WTC11 (cell line): ENCODE data around the gene PDLIM7. TPM values are rescaled to one million over a fixed set of nuclear protein-coding genes. Genes with fewer than 3 reads are reported as not detected.

ENCODE experiments used
- AFF4 ChIP-seq: sonication (generic); formaldehyde crosslinking; IDR thresholded peaks from 2 replicates; pipeline ENCODE4 v1.8.1; 2023; ENCODE audit warnings: mild to moderate bottlenecking, missing genetic modification reagents, borderline replicate concordance
- ATF1 ChIP-seq: sonication (generic); formaldehyde crosslinking; IDR thresholded peaks from 2 replicates; pipeline ENCODE4 v1.8.1; 2023; ENCODE audit warnings: mild to moderate bottlenecking, moderate library complexity, missing genetic modification reagents
- ATF6 ChIP-seq: sonication (generic); formaldehyde crosslinking; IDR thresholded peaks from 2 replicates; pipeline ENCODE4 v1.8.1; 2023; ENCODE audit warnings: mild to moderate bottlenecking, missing genetic modification reagents
- CTCF ChIP-seq: fragments of 200-600 bp; IDR thresholded peaks from 2 replicates; pipeline ENCODE4 v1.8.0; 2022; ENCODE audit warnings: antibody characterized with exemption
- ELF4 ChIP-seq: sonication (generic); formaldehyde crosslinking; IDR thresholded peaks from 2 replicates; pipeline ENCODE4 v1.8.1; 2022; ENCODE audit warnings: low read depth, mild to moderate bottlenecking, moderate library complexity, missing genetic modification reagents
- JAZF1 ChIP-seq: fragments of 250-450 bp; sonication (Bioruptor Pico); IDR thresholded peaks from 2 replicates; pipeline ENCODE4 v1.9.0; 2021; ENCODE audit warnings: moderate library complexity, mild to moderate bottlenecking, inconsistent platforms
- MAX ChIP-seq: sonication (generic); formaldehyde crosslinking; IDR thresholded peaks from 2 replicates; pipeline ENCODE4 v1.8.0; 2022; ENCODE audit warnings: mild to moderate bottlenecking, missing genetic modification reagents
- NR1H2 ChIP-seq: sonication (generic); formaldehyde crosslinking; IDR thresholded peaks from 2 replicates; pipeline ENCODE4 v1.9.0; 2021; ENCODE audit warnings: mild to moderate bottlenecking, moderate library complexity, missing genetic modification reagents
- SP1 ChIP-seq: sonication (generic); formaldehyde crosslinking; conservative IDR thresholded peaks from 2 replicates; pipeline ENCODE4 v1.8.1; 2022; ENCODE audit warnings: missing genetic modification reagents
- TEAD1 ChIP-seq: sonication (generic); formaldehyde crosslinking; IDR thresholded peaks from 2 replicates; pipeline ENCODE4 v1.8.0; 2022; ENCODE audit warnings: mild to moderate bottlenecking, missing genetic modification reagents
- USF1 ChIP-seq: sonication (generic); formaldehyde crosslinking; IDR thresholded peaks from 2 replicates; pipeline ENCODE4 v1.8.0; 2022; ENCODE audit warnings: mild to moderate bottlenecking, missing genetic modification reagents
- ZBTB21 ChIP-seq: sonication (generic); formaldehyde crosslinking; IDR thresholded peaks from 2 replicates; pipeline ENCODE4 v1.8.1; 2023; ENCODE audit warnings: mild to moderate bottlenecking, missing genetic modification reagents, borderline replicate concordance
- ZNF138 ChIP-seq: sonication (generic); formaldehyde crosslinking; conservative IDR thresholded peaks from 2 replicates; pipeline ENCODE4 v1.8.1; 2022; ENCODE audit warnings: mild to moderate bottlenecking, moderate library complexity, missing genetic modification reagents
- ZNF532 ChIP-seq: fragments of 250-450 bp; sonication (Bioruptor Pico); IDR thresholded peaks from 2 replicates; pipeline ENCODE4 v1.9.0; 2021; ENCODE audit warnings: mild to moderate bottlenecking, borderline replicate concordance
- total RNA-seq: library from RNA; stranded (reverse); gene quantifications from 3 replicates; pipeline ENCODE4 v1.2.3, GENCODE V29; 2021

The PDLIM7 gene
- total RNA-seq, 1 experiment from 2014 or later, result 142 TPM

- TF ChIP-seq AFF4 (CRISPR knock-in tag) (no peak), ZBTB21 (CRISPR knock-in tag) (no peak), TEAD1 (no peak), ZNF138 (CRISPR knock-in tag) (no peak), ZNF532 (no peak), ATF1 (CRISPR knock-in tag) (no peak), JAZF1 (CRISPR knock-in tag) (no peak), USF1 (no peak), SP1 (CRISPR knock-in tag) (peak; percentile 29; the same call in 1 of the 2 replicates), NR1H2 (CRISPR knock-in tag) (no peak), MAX (CRISPR knock-in tag) (no peak), ATF6 (CRISPR knock-in tag) (no peak), ELF4 (CRISPR knock-in tag) (no peak), CTCF (peak; percentile 55)
Measured at GRCh38 chr5:177456976-177457851, 40.2 kb downstream of the PDLIM7 start (continued).
